Raji (cell line): ENCODE data around the gene OXGR1.

Experiments used
- POLR2A ChIP-seq: IDR thresholded peaks from 2 replicates; pipeline ENCODE4 v1.6.1; 2011; ENCODE audit warnings: low read depth, low read length, control low read depth; ENCODE audit not compliant: insufficient read depth

Gene OXGR1

DNA sequence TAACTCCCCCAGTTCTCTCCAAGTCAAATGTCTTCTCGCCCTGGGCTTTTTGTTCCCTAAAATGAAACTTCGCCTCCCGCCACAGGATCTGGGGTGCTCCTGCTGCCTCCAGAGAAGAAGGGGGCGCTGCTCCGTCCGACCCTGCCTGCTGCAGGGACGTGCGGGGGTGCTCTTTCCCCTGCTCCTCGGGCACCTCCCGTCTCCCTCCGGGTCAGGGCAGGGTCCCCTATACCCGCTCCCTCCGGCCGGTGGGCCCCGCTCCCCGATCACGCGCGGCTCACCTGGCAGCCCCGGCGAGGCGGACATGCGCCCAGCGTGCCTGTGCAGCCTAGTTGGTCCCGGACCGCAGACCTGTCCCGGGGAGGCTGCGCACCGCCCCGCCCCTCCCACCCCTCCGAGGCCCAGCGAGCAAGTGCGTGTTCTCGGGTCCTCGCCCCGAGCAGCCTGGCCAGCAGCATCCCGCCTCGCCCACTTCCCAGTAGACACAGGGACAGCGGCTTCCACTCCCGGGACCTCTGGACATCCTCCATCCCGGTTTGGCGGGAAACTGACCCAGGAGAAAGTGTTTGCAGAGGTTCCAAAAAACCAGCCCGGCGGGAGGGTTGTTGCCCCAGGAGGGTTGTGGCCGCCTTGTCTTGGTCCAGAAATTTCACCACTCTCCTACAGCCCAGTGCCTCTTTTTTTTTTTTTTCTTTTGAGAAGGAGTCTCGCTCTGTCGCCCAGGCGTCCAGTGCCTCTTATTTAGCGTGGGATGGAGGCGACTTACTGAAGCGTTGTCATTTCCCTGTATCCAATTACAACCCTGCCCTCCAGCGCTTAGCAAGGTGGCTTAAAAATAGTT, at the start of gene OXGR1:
OXGR1 (minus strand) TSS at position 460 of the 841 bp plus-strand sequence. CDS start 6,717 bp downstream, outside the sequence.
- no peak for TF ChIP-seq POLR2A

- TF ChIP-seq POLR2A, result no peak
These were observed 49.0 kb upstream of the OXGR1 start for GRCh38 chr13:97043302-97043701.

DNA sequence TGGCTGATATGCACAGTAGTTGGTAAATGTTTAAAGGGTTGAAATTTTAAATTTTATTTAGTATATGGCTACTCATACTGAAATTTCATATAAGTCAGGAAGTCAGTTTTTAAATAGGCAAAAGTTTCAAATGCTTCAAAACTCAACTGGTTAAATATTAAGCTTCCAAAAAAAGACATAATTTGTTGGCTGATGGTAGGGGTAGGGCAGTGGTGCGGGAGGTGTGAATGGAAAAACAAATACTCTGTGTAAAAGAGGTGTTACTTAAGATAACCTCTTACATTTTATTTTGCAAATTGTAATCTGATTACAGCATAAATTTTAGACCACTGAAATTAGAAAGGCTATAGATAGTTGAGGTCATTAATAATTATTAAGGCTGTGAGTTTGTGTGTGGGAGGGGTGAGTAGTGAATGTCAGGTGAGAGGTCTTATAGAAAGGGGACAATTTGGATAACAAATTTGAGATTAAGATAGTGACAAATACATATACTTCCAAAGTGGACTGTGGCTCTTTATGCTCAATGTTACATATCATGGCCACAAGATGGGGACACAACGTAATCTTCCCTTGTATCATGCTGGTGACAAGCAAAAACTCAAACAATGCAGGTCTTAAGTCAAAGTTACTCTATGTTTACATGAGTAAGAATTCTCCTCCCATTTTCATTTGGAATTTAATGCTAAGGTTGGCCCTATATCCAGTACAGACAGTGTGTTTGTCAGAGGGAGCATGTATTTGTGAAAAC, 36.6 kb upstream of the OXGR1 start:
- TF ChIP-seq POLR2A, result no peak

- TF ChIP-seq POLR2A, result no peak
These were observed 34.4 kb upstream of the OXGR1 start for GRCh38 chr13:97028441-97029299.

- TF ChIP-seq POLR2A, result no peak
These were observed 32.9 kb upstream of the OXGR1 start for GRCh38 chr13:97027162-97027554.

GRCh38 chr13:97026531-97027161, 32.4 kb upstream of the OXGR1 start:
- no peak for TF ChIP-seq POLR2A

- no peak for TF ChIP-seq POLR2A
These were observed 28.8 kb upstream of the OXGR1 start for GRCh38 chr13:97023117-97023516.

- no peak for TF ChIP-seq POLR2A
These were observed 27.0 kb upstream of the OXGR1 start for GRCh38 chr13:97021241-97021640.

DNA sequence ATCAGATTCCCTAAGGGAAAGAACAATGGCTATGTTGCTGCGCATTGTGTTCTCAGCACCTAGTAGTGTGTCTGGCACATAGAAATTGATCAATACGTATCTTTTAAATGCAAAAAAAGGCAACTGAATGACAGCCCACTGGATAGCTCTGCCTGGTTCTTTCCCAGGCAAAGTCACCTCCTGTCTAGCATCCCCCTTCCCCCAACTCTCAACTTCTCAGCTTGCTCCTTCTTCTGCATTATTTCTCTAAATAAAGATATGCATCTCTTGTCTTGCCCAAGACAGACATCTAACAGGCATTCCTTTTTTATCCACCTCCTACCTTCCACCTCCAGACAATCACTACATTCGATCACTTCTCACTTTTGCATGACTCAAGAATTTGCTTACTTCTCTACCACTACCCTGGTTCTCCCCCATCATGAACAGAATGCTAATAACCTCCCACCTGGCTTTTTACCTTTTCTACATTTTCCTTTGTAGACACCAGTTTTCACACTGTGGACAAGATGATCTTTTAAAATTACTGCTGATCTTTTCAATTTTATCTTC, 26.5 kb upstream of the OXGR1 start:
- no peak for TF ChIP-seq POLR2A

DNA sequence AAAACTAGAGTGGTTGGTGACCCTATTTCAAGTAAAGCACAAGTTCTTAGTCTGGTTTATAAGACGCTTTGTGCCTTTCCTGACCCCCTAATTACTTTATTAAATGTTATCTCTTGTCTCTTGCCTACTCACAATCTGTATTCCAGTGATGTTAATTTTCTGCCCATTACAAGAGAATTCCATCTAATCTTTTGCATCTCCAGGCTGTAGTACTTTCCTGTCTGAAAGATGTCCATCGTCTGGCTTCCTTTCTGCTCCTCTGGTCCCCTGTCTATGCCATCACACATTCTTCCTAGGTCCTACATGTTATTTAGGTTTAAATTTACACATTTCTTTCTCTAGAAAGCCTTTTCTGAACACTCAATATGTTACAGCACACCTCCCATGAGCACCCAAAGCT, 25.9 kb upstream of the OXGR1 start:
- no peak for TF ChIP-seq POLR2A

GRCh38 chr13:97019236-97019635, 25.0 kb upstream of the OXGR1 start:
- TF ChIP-seq POLR2A, result no peak

DNA sequence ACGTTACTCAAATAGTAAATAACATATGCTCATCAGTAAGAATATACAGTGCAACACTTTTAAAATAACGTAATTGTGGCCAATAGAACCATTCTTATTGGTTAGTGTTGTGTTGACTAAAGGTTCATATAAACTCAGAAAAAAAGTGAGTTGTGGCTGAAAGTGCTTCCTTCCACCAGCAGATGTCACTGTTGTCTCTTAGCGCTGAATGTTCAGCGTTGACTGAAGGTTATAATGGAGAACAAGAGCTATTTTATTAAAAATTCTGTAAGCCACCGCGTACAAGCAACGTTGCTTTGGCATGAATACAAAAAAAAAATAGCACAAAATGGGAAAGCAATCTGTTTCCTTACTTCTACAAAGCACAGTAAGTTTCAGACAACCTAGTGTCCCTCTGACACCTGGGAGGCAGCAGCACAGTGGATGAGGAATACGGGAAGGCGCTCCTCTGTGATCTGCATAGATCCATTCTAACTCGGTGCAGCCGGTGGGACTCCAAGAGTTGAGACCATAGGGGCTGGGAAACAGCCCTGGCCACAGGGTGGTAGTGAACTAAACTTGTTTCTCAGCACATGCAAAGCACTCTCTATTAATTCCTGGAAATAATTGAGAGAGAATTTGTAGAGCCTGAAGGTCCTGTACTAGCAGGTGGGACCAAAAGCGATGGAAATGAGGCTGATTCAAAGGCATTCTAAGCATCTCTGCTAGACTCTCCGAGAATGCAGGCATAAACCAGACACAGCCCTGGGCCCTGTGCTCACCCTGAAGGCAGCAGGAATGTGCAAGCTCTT, 23.9 kb upstream of the OXGR1 start:
- no peak for TF ChIP-seq POLR2A

- TF ChIP-seq POLR2A, result no peak
These were observed 23.0 kb upstream of the OXGR1 start for GRCh38 chr13:97017322-97017721.
